ENCODE results near the gene PUM1.
"Not testable (repeated sequence)": the region's sequence is repeated elsewhere in the genome, so short reads cannot be mapped to it uniquely, and the experiment has no call there.

Gene PUM1

DNA sequence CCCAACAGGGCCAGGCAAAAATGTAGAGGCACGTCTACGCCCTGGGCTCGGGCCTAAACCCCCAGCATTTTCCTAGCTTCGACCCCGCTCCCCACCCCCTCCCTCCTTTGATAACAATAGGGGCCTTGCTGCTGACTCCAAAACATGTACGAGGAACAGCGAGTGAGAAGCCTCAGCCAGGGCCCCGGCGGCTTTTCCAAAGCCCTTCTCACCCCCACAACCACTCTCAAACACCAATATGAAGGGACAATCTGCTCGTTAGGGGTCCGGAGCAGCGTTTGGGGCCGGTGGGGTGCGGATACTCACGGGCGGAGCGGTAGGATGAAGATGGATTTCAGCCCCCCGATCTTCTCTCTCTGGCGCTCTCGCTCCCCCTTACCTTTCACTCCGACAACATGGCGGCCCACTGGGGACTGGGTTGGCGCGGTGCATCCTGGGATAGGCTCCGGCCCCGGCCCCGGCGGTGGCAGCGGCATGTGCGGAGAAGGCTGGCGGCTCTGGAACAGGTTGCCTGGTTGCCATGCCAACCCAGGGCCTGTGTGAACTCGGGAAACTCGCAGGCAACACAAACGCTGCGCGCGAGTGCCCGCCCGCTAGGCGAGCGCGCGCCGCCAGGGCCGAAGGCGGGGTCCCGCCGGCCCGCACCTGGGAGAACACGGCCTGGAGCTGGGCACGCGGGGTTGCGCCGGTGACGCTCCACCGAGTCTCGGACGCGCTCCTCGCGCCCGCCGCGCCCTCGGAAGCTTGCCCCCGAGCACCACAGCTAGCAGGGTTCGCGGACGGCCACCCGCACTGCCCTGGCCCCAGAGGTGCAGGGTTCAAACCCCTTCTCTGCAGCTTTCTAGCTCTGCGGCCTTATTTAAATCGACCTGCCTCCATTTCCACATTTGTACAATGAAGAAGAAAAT lies at the start of gene PUM1:
TSS of gene PUM1 (minus strand) at position 408 of the 908 bp plus-strand sequence. CDS start 6,151 bp downstream, outside the sequence.
- DNase-seq (ENCODE audit: low read depth in 3 of 3, low spot score in 1 of 3), result peak; percentile 95 to 97 (median 96)

- no peak for DNase-seq (ENCODE audit: low read depth in 3 of 3, low spot score in 1 of 3)
These were observed 46.9 kb upstream of the PUM1 start for GRCh38 chr1:31112266-31112935.

DNA sequence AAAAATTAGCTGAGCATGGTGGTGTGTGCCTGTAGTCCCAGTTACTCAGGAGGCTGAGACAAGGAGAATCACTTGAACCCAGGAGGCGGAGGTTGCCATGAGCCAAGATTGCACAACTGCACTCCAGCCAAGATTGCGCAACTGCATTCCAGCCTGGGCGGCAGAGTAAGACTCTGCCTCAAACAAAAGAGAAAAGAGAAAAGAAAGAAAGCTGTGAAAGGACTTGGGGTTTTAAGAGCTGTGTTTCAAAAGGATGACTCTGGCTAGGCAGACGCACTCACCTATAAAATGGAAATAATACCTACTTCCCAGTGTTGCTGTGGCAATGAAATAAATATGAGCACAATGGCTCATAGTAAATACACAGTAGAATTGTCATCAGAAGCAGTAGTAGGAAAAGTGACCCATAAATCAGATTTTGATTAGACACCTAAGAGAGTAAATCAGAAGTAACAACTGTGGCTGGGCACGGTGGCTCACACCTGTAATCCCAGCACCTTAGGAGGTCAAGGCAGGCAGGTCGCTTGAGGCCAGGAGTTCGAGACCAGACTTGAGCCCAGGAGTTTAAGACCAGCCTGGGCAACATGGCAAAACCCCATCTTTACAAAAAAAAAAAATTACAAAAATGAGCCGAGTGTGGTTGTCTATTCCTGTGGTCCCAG lies 45.9 kb upstream of the PUM1 start:
- DNase-seq (ENCODE audit: low read depth in 3 of 3, low spot score in 1 of 3), result no peak

DNA sequence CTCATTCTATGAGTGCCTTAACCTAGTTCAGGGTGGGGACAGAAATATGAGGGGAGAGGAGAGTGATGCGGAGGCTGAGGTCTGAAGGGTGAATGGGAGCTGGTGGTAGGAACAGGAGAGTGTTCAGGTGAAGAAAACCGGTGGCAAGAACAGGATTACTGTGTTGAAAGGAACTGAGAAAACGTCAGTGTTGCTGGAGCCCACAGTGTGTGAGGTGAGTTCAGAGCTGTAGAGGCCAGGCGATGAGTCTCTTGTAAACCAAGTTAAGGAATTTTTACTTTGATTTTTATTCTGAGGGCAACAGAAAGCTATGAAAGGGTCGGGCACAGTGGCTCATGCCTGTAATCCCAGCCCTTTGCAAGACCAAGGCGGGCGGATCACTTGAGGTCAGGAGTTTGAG lies 45.3 kb upstream of the PUM1 start:
- no peak for DNase-seq (ENCODE audit: low read depth in 3 of 3, low spot score in 1 of 3)

DNA sequence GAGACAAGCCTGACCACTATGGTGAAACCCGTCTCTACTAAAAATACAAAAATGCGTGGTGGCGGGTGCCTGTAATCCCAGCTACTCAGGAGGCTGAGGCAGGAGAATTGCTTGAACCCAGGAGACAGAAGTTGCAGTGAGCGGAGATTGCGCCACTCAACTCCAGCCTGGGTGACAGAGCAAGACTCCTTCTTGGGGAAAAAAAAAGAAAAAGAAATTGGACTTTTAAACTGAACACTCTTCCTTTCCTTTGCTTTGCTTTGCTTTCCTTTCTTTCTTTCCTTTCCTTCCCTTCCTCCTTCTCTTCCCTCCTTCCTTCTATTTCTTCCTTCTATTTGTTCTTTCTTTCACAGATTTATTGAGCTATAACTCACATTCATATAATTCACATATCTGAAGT lies 43.3 kb upstream of the PUM1 start:
- DNase-seq (ENCODE audit: low read depth in 3 of 3, low spot score in 1 of 3), result no peak

DNA sequence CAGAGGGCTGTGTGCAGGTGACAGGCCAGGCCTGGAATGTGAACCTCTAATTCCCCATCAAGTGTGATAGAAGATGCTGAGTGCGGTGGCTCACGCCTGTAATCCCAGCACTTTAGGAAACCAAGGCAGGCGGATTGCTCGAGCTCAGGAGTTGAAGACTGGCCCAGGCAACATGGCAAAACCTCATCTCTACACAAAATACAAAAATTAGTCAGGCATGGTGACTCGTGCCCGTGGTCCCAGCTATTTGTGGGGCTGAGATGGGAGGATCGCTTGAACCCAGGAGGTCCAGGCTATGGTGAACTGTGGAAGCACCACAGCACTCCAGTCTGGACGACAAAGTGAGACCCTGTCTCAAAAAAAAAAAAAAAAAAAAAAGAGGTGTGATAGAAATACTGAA lies 40.1 kb upstream of the PUM1 start:
- no peak for DNase-seq (ENCODE audit: low read depth in 3 of 3, low spot score in 1 of 3)

- no peak for DNase-seq (ENCODE audit: low read depth in 3 of 3, low spot score in 1 of 3)
These were observed 37.0 kb upstream of the PUM1 start for GRCh38 chr1:31102501-31102950.

- no peak for DNase-seq (ENCODE audit: low read depth in 3 of 3, low spot score in 1 of 3)
These were observed 35.6 kb upstream of the PUM1 start for GRCh38 chr1:31101147-31101502.

DNA sequence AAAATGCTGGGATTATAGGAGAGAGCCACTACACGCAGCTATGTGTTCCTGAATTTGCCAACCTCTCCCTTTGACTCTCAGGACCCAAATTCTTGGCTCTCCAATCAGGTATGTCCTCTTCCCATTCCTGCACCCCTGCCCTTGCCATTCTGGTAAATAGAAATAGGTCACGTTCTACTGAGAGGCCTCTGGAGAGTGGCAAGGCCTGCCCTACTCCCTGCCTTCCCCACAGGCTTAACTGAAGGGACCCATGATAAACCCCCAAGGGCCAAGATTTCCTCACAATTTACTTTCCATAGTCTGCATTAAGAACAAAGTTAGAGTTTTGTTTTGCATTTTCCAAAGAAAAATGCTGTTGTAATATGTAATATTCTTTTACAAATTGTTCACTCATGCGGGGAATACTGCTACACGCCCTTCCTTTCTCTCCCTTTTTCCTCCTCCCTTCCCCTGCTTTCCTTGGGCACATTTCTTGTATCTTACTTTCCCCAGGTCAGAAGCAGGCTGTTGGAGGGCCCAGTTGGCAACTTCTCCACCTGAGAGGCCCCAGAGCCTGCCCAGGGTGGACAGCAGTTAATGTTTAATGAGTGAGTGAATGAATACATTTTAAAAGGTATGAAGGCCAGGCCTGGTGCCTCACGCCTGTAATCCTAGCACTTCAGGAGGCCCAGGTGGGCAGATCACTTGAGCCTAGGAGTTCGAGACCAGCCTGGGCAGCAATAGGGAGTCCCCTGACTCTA lies 33.9 kb upstream of the PUM1 start:
- no peak for DNase-seq (ENCODE audit: low read depth in 3 of 3, low spot score in 1 of 3)

- DNase-seq (ENCODE audit: low read depth in 3 of 3, low spot score in 1 of 3), result no peak
These were observed 30.5 kb upstream of the PUM1 start for GRCh38 chr1:31095985-31096384.

GRCh38 chr1:31095298-31095981 lies 29.9 kb upstream of the PUM1 start:
- DNase-seq (ENCODE audit: low read depth in 3 of 3, low spot score in 1 of 3), result no peak

DNA sequence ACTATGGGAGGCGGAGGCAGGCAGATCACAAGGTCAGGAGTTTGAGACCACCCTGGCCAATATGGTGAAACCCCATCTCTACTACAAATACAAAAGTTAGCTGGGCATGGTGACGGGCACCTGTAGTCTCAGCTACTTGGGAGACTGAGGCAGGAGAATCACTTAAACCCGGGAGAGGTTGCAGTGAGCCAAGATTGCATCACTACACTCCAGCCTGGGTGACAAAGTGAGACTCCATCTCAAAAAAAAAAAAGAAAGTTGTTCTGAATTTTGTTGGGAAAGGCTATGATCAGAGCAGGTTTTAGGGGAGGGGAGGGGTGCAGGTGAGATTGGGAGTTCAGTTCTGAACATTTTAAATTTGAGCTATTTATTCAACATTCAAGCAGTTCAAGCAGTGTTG lies 22.6 kb upstream of the PUM1 start:
- not testable (repeated sequence) for DNase-seq (ENCODE audit: low read depth in 3 of 3, low spot score in 1 of 3)

GRCh38 chr1:31084782-31085569 lies 19.5 kb upstream of the PUM1 start:
- DNase-seq (ENCODE audit: low read depth in 3 of 3, low spot score in 1 of 3), result no peak

- no peak for DNase-seq (ENCODE audit: low read depth in 3 of 3, low spot score in 1 of 3)
These were observed 16.9 kb upstream of the PUM1 start for GRCh38 chr1:31082385-31082784.

GRCh38 chr1:31073044-31073443 lies 7.5 kb upstream of the PUM1 start:
- no peak for DNase-seq (ENCODE audit: low read depth in 3 of 3, low spot score in 1 of 3)

GRCh38 chr1:31072304-31072746 lies 6.8 kb upstream of the PUM1 start:
- DNase-seq (ENCODE audit: low read depth in 3 of 3, low spot score in 1 of 3), result no peak

DNA sequence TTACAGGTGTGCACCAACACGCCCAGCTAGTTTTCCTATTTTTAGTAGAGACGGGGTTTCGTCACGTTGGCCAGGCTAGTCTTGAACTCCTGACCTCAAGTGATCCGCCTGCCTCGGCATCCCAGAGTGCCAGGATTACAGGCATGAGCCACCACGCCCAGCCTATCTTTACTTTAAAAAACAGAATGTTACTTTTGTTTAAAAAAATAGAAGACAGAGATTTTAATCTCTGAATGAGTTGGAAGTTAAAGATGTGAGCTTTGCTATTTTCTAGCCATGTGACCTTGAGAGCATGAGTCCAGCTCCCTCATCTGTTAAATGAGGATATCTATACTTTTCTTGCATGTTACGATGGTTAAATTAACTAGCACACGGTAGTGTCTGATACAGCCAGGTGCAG lies 3.9 kb upstream of the PUM1 start:
- DNase-seq (ENCODE audit: low read depth in 3 of 3, low spot score in 1 of 3), result no peak

GRCh38 chr1:31064718-31065309 lies 703 bp downstream of the PUM1 start:
- DNase-seq (ENCODE audit: low read depth in 3 of 3, low spot score in 1 of 3), result peak in 1 of 3 donors; percentile 9

DNA sequence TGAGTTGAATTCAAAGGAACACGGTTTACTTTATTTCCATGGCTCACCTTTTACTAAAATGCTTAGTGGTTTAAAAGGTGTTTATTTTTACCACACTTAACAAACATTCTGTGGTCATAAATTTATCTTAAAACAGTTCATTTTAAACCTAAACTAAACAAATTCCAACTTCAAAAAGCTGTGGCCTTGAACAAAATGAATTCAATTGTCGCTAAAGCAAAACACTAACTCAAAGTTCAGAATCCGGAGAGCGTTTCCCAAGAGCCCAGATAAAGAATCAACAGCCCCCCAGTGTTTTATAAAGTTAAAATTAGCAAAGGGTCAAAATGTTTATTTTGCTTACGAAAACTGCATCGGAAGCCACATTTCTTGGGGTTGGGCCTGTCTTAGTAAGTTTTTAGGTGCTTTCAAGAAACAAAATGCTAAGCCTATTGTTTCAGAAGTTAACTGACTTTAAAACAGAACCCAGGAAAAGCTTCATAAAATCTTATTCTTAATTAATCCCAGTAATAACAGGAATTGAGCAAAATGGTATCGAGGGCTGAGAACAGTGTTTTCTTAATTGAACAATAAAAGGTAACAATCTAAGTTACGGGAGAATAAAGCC lies 1.3 kb downstream of the PUM1 start:
- no peak for DNase-seq (ENCODE audit: low read depth in 3 of 3, low spot score in 1 of 3)
